Measurements from ENCODE around the gene PIK3R5. TPM values are rescaled to one million over a fixed set of nuclear protein-coding genes. Genes with fewer than 3 reads are reported as not detected.
A peak's percentile ranks its signal among the peaks of the same experiment; 100 is the strongest.

Gene PIK3R5
- total RNA-seq, 1 donor from 2014 or later, result 36.8 TPM

- Mint-ChIP-seq H3K4me1 (peaks cover 9% of the 10 kb centered on the region), H3K36me3 (ENCODE audit: low read depth) (peaks cover 38% of the 10 kb centered on the region), H3K4me3 (no peak overlapping the region), H3K9me3 (peaks cover 13% of the 10 kb centered on the region), H3K27ac (no peak overlapping the region), H3K27me3 (no peaks in the 10 kb centered on the region)
- no peak for DNase-seq
- intact Hi-C loops (cut with micrococcal nuclease), result no loop called here
These were observed 118.7 kb downstream of the PIK3R5 start for GRCh38 chr17:8846768-8847211.

- H3K9me3 Mint-ChIP-seq, result peaks cover 13% of the 10 kb centered on the region
- no peak overlapping the region for H3K4me3 Mint-ChIP-seq
- intact Hi-C loops (cut with micrococcal nuclease), result no loop called here
- no peaks in the 10 kb centered on the region for H3K27me3 Mint-ChIP-seq
- peaks cover 35% of the 10 kb centered on the region for H3K36me3 Mint-ChIP-seq (ENCODE audit: low read depth)
- no peak overlapping the region for H3K27ac Mint-ChIP-seq
- peaks cover 5% of the 10 kb centered on the region for H3K4me1 Mint-ChIP-seq
- no peak for DNase-seq
These were observed 121.0 kb downstream of the PIK3R5 start for GRCh38 chr17:8844229-8845218.

- H3K36me3 Mint-ChIP-seq (ENCODE audit: low read depth), result peaks cover 31% of the 10 kb centered on the region
- peaks cover 5% of the 10 kb centered on the region for H3K4me1 Mint-ChIP-seq
- no peak overlapping the region for H3K27ac Mint-ChIP-seq
- H3K27me3 Mint-ChIP-seq, result no peaks in the 10 kb centered on the region
- no peak overlapping the region for H3K4me3 Mint-ChIP-seq
- H3K9me3 Mint-ChIP-seq, result peaks cover 13% of the 10 kb centered on the region
- intact Hi-C loops (cut with micrococcal nuclease), result no loop called here
- DNase-seq, result no peak
These were observed 122.2 kb downstream of the PIK3R5 start for GRCh38 chr17:8843344-8843743.

GRCh38 chr17:8841844-8842243 is 123.7 kb downstream of the PIK3R5 start:
- intact Hi-C loops (cut with micrococcal nuclease), result no loop called here
- H3K9me3 Mint-ChIP-seq, result peaks cover 13% of the 10 kb centered on the region
- no peak overlapping the region for H3K27ac Mint-ChIP-seq
- no peak for DNase-seq
- H3K4me3 Mint-ChIP-seq, result no peak overlapping the region
- no peaks in the 10 kb centered on the region for H3K27me3 Mint-ChIP-seq
- peaks cover 32% of the 10 kb centered on the region for H3K36me3 Mint-ChIP-seq (ENCODE audit: low read depth)
- peaks cover 3% of the 10 kb centered on the region for H3K4me1 Mint-ChIP-seq

GRCh38 chr17:8839410-8839935 is 126.0 kb downstream of the PIK3R5 start:
- no peak for DNase-seq
- intact Hi-C loops (cut with micrococcal nuclease), result no loop called here

GRCh38 chr17:8838551-8839095 is 126.9 kb downstream of the PIK3R5 start:
- intact Hi-C loops (cut with micrococcal nuclease), result no loop called here
- H3K9me3 Mint-ChIP-seq, result no peaks in the 10 kb centered on the region
- peaks cover 34% of the 10 kb centered on the region for H3K36me3 Mint-ChIP-seq (ENCODE audit: low read depth)
- H3K27ac Mint-ChIP-seq, result no peak overlapping the region
- DNase-seq, result no peak
- H3K4me1 Mint-ChIP-seq, result peaks cover 2% of the 10 kb centered on the region
- H3K4me3 Mint-ChIP-seq, result no peak overlapping the region
- H3K27me3 Mint-ChIP-seq, result no peaks in the 10 kb centered on the region

More at GRCh38 chr17:8839410-8839935, 126.0 kb downstream of the PIK3R5 start:
- Mint-ChIP-seq H3K36me3 (ENCODE audit: low read depth) (peaks cover 30% of the 10 kb centered on the region), H3K4me1 (peaks cover 2% of the 10 kb centered on the region), H3K9me3 (no peaks in the 10 kb centered on the region), H3K27ac (no peak overlapping the region), H3K4me3 (no peak overlapping the region), H3K27me3 (no peaks in the 10 kb centered on the region)

GRCh38 chr17:8837563-8838075 is 127.9 kb downstream of the PIK3R5 start:
- H3K27me3 Mint-ChIP-seq, result no peaks in the 10 kb centered on the region
- intact Hi-C loops (cut with micrococcal nuclease), result no loop called here
- no peak for DNase-seq
- peaks cover 32% of the 10 kb centered on the region for H3K36me3 Mint-ChIP-seq (ENCODE audit: low read depth)
- H3K4me1 Mint-ChIP-seq, result no peaks in the 10 kb centered on the region
- H3K9me3 Mint-ChIP-seq, result no peaks in the 10 kb centered on the region
- H3K27ac Mint-ChIP-seq, result no peak overlapping the region
- H3K4me3 Mint-ChIP-seq, result no peak overlapping the region

GRCh38 chr17:8836821-8837562 is 128.5 kb downstream of the PIK3R5 start:
- H3K4me1 Mint-ChIP-seq, result no peaks in the 10 kb centered on the region
- no peak overlapping the region for H3K4me3 Mint-ChIP-seq
- H3K9me3 Mint-ChIP-seq, result no peaks in the 10 kb centered on the region
- no peak overlapping the region for H3K27ac Mint-ChIP-seq
- H3K36me3 Mint-ChIP-seq (ENCODE audit: low read depth), result peaks cover 30% of the 10 kb centered on the region
- DNase-seq, result no peak
- H3K27me3 Mint-ChIP-seq, result no peaks in the 10 kb centered on the region
- intact Hi-C loops (cut with micrococcal nuclease), result no loop called here

- Mint-ChIP-seq H3K9me3 (no peaks in the 10 kb centered on the region), H3K4me1 (no peaks in the 10 kb centered on the region), H3K27ac (no peak overlapping the region), H3K4me3 (no peak overlapping the region), H3K27me3 (no peaks in the 10 kb centered on the region), H3K36me3 (ENCODE audit: low read depth) (peaks cover 26% of the 10 kb centered on the region)
- intact Hi-C loops (cut with micrococcal nuclease), result no loop called here
- no peak for DNase-seq
These were observed 129.7 kb downstream of the PIK3R5 start for GRCh38 chr17:8835631-8836364.

- H3K27me3 Mint-ChIP-seq, result no peaks in the 10 kb centered on the region
- no peak for DNase-seq
- H3K36me3 Mint-ChIP-seq (ENCODE audit: low read depth), result peaks cover 26% of the 10 kb centered on the region
- H3K4me1 Mint-ChIP-seq, result no peaks in the 10 kb centered on the region
- intact Hi-C loops (cut with micrococcal nuclease), result no loop called here
- no peak overlapping the region for H3K4me3 Mint-ChIP-seq
- no peak overlapping the region for H3K27ac Mint-ChIP-seq
- no peaks in the 10 kb centered on the region for H3K9me3 Mint-ChIP-seq
These were observed 130.4 kb downstream of the PIK3R5 start for GRCh38 chr17:8835106-8835505.

- intact Hi-C loops (cut with micrococcal nuclease), result no loop called here
- DNase-seq, result peak; percentile 79
- Mint-ChIP-seq H3K9me3 (no peaks in the 10 kb centered on the region), H3K36me3 (ENCODE audit: low read depth) (peaks cover 23% of the 10 kb centered on the region), H3K27me3 (no peaks in the 10 kb centered on the region), H3K4me3 (no peak overlapping the region), H3K27ac (no peak overlapping the region), H3K4me1 (no peaks in the 10 kb centered on the region)
These were observed 132.7 kb downstream of the PIK3R5 start for GRCh38 chr17:8832711-8833352.

GRCh38 chr17:8831234-8831849 is 134.2 kb downstream of the PIK3R5 start:
- Mint-ChIP-seq H3K9me3 (no peaks in the 10 kb centered on the region), H3K4me3 (no peak overlapping the region)
- DNase-seq, result no peak

More at GRCh38 chr17:8831234-8831849, 134.2 kb downstream of the PIK3R5 start:
- Mint-ChIP-seq H3K27ac (no peak overlapping the region), H3K4me1 (no peaks in the 10 kb centered on the region), H3K36me3 (ENCODE audit: low read depth) (peaks cover 14% of the 10 kb centered on the region), H3K27me3 (no peaks in the 10 kb centered on the region)
- intact Hi-C loops (cut with micrococcal nuclease), result no loop called here

Data from activated CD4-positive, alpha-beta T cell treated with anti-CD3 and anti-CD28 coated beads, Interleukin-2, amount 10 ng/mL, durations not matched to agents 24 days and 14 days (primary cell).